Stimulated activated CD4-positive, alpha-beta T cell treated with anti-CD3 and anti-CD28 coated beads, Interleukin-2, amount 100 ng/mL, for 4 hours (primary cell): ENCODE data around the gene ARHGAP28.
"Not testable (repeated sequence)": the region's sequence is repeated elsewhere in the genome, so short reads cannot be mapped to it uniquely, and the experiment has no call there.

ENCODE experiments used
- DNase-seq: peaks from one replicate; pipeline ENCODE4 v3.0.0-alpha.2; 2020; ENCODE audit warnings: low read depth

Gene ARHGAP28

DNA sequence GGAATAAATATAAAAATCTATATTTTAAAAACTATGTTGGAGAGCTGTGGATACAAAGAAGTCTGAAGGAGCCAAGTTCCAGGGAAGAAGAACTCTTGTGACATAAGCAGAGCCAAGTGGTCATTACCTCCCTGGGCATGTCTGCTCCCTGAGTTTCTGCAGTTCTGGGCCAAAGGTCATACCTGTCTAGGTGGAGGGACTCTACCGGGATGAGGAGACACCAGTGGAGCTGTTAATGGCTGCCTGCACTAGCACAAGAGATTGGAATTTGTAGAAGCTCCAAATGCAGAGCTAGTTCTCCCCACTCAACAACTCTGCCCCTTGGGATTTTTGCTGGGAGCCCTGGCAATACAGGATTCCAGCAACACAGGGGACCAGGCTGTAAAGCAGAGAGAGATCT, 89.8 kb downstream of the ARHGAP28 start:
- DNase-seq: no peak

DNA sequence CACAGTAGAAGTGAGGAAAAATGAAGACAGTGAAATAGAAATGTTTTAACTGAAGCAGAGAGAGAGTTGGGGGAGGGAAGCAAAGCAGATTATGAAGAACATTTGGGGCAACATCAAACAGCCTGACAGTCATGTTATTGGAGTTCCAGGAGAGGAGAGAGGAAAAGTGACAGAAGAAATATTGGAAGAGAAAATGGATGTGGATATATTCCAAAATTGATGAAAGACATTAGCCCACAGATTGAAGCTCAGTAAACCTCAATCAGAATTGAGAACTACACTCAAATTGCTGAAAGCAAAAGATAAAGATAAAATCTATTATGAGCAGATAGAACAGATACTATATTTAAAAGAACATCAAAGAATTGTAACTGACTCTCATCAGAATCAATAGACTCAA, 90.8 kb downstream of the ARHGAP28 start:
- no peak for DNase-seq

DNA sequence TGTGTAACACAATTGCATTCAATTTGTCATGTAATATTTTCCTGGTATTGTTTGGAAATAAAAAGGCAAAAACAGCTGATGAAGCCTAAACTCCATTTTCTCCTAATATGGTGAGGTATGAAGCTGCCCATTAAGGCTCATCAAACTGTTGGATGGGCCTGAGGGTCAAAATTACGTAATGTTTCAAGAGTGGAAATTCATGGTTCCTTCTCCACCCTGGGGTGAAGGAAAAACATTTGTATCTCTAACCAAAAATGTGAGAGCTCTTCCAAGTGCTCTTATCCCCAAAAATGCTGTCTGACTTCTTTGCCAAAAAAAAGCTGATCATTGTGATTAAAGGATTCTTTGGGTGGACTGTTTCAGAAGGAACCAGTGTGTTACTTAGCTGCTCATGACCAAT, 91.8 kb downstream of the ARHGAP28 start:
- no peak for DNase-seq

DNA sequence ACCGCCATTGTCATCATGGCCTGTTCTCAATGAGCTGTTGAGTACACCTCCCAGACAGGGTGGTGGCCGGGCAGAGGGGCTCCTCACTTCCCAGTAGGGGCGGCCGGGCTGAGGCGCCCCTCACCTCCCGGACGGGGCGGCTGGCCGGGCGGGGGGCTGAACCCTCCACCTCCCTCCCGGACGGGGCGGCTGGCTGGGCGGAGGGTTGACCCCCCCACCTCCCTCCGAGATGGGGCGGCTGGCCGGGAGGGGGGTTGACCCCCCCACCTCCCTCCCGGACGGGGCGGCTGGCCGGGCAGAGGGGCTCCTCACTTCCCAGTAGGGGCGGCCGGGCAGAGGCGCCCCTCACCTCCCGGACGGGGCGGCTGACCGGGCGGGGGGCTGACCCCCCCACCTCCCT, 97.6 kb downstream of the ARHGAP28 start:
- DNase-seq: not testable (repeated sequence)

DNA sequence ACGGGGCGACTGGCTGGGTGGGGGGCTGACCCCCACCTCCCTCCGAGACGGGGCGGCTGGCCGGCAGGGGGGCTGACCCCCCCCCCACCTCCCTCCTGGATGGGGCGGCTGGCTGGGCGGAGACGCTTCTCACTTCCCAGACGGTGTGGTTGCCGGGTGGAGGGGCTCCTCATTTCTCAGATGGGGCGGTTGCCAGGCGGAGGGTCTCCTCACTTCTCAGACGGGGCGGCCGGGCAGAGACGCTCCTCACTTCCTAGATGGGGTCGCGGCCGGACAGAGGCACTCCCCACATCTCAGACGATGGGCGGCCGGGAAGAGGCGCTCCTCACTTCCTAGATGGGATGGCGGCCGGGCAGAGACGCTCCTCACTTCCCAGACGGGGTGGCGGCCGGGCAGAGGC, 98.0 kb downstream of the ARHGAP28 start:
- DNase-seq: not testable (repeated sequence)

DNA sequence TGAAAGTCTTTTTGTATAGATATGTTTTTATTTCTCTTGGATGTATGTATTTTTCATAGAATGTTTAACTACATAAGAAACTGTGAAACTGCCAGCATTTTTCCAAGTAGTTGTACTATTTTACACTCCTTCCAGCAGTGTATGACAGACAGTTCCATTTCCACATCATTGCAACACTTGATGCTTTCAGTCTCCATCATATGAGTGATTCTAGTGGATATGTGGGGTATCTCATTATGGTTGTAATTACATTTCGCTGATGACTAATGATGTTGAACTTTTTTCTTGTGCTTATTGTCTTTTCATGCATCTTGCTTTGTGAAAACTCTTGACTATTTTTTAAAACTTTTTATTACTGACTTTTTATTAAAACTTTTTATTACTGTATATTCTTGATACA, 101.4 kb downstream of the ARHGAP28 start:
- no peak for DNase-seq

DNA sequence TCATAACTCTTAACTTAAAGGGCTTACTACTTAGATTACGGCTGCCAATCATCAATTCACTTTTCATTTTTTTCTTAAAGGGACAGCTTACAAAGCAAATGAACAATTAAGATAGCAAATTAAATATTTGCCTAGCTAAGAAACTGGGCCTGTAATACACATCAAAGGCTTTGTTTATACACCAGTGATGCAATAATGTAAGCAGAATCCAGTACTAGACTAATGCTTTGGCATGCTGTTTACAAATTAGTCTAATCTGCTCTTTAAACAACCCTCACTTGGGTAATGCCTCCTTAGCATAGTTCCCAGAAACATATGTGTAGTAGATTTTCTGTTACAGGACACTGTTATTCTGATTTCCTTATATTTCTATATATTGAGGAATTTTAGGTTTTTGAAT, 105.8 kb downstream of the ARHGAP28 start:
- DNase-seq: no peak

DNA sequence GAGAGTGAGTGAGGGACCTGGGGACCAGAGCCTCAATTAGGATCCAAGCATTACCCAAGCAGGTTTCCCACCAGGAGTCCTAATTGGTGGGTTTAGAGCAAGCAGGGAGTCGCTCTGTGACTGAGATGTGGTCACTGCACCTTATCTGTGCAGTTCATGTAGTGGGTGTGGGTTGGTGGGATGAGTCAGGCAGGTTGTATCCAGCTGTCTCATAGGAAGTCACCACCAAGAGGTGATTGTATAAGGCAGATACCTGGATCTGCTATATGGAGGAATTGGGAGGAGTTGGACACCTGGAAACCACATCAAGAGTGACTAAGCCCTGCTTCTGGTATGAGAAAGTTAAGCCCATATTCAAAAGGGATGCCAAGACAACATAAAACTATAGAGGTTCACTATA, 106.8 kb downstream of the ARHGAP28 start:
- no peak for DNase-seq

DNA sequence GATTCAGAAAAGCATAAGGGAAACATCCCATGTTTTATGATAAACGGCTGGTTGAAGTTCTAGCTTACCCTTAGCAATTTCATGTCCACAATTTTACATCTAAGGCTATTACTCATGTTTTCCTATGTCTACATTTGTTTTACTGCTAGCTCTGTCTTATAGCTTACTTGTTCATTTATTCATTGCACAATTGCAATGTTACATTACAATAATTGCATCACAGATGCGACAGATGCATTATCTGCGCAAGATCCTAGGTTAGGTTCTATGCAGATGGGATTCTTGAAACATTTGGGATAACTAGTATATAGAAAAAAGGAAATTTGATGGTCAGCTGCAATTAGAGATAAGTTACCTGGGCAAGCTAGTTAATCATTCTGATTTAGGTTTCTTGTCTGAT, 108.4 kb downstream of the ARHGAP28 start:
- DNase-seq: no peak

DNA sequence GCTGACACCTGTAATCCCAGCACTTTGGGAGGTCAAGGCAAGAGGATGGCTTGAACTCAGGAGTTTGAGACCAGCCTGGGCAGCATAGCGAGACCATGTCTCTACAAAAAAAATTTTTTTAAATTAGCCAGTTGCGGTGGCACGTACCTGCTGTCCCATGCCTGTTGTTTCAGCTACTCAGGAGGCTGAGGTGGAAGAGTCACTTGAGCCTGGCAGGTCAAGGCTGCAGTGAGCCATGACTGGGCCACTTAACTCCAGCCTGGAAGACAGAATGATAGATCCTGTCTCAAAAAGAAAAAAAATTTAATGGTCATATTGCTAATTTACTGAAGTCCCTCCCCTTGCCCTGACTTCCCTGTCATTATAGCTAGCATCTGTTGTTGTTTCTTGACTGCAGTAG, 112.6 kb downstream of the ARHGAP28 start:
- no peak for DNase-seq

DNA sequence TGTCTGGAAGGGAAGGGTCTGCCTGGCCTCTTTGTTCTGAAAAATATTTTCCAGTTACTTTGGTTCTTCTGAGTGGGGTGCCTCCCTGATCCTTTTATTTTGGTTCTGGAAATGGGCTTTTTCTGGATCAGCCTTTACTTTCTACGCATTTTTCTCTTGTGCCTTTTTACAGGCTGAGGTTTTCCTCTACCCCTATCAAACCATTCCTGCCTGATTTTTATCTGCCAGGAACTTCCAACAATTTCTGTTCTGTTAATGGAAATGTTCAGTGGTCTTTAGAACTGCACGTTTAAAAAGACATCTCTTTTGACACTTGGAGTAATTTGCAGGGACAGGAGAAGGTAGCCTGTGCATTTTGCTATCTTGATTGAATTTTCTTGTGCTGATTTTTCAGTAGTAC, 113.8 kb downstream of the ARHGAP28 start:
- DNase-seq: no peak

DNA sequence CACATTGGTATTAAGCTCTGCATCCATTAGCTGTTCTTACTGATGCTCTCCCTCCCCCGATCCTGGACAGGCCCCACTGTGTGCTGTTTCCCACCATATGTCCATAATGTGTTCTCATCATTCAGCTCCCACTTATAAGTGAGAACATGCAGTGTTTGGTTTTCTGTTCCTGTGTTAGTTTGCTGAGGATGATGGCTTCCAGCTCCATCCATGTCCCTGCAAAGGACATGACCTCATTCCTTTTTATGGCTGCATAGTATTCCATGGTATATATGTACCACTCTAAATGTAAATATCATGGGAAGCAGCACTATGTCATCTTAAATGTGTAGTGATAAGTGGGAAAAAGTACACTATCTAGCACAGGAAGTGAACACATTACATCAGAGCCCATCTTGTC, 116.0 kb downstream of the ARHGAP28 start:
- DNase-seq: not testable (repeated sequence)

DNA sequence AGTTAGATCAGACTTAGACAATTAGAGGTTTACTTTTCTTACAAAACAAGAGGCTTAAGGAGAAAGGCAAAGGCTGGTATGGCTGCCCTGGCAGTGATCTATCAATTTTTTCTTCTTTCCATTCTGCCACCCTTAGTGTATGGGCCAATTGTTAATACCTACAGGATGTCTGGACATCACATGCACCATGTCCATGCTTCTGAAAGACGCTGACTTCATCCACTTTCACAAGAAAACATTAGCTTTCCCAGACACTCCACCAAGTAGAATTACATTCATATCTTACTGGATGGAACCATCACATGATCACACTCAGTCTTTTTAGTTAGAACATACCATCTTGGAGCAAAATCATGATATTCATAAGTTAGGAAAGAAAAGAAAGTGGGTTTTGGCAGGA, 120.9 kb downstream of the ARHGAP28 start:
- no peak for DNase-seq

DNA sequence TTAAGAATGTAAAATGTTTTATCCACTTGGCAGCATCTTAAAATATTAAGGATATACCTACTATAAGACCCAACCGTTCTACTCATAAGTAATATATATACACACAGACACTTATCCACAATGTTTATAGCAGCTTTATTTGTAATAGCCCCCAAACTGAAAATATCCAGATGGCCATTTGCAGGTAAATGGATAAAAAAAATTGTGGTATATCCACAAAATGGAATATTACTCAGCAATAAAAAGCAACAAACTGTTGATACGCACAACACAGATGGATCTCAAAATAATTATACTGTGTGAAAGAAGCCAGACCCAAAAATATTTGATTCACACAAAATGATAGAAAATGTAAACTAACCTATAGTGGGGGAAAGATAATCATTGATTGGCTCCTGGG, 122.0 kb downstream of the ARHGAP28 start:
- no peak for DNase-seq

DNA sequence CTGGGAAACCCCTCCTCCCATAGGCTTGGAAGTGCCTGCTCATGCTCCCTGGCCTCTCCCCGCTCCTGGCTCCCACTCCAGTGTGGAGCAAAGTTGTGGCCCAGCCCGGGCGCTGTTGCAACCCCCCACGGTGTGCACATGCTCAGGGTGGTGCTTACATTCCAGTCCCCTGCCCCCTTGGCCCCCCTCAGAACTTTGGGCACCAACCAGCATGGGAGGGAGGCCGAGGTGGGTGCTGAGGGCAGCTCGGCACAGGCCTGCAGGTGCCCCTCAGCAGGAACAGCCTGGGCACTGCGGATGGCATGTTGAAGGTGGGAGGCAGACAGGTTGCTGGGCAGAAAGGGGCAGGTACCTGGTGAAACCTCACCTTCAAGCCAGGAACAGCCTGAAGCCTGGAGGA, 125.3 kb downstream of the ARHGAP28 start:
- no peak for DNase-seq

DNA sequence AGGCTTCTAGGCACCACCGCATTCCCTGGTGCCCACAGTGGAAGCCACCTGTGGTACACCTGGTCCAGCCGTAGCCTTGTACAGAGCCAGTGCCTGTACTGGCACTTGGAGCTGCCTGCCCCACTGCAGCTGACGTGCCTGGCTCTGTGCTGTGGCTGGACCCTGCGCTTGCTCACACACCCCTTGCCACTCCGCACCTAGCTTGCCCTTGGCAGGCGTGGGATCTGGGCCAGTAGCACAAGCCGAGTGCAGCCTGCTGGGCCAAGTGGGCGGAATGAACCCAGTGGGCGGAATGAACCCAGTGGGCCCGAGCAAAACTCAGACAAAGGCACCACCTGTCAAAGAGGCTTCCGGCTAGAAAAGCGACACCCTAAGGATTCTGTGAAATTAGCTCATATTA, 126.3 kb downstream of the ARHGAP28 start:
- DNase-seq: no peak

DNA sequence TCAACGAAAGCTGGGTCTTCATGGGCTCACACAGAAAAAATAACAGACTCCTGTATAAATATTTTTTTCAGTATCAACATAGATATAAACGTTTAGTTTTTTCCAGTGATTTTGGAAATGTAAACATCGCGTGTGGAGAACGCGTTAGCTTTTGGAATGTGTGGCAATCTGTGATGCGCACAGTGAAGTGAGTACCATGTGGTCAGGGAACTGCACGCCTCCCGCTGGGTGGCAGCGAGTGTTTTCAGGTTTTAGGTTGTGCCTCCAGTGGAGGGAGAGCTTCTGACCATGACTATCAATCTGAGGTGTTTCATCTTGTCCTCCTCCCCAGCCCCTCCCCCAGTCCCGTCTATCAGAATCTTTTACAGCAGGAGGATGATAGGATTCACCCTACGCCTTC, 127.8 kb downstream of the ARHGAP28 start:
- no peak for DNase-seq

DNA sequence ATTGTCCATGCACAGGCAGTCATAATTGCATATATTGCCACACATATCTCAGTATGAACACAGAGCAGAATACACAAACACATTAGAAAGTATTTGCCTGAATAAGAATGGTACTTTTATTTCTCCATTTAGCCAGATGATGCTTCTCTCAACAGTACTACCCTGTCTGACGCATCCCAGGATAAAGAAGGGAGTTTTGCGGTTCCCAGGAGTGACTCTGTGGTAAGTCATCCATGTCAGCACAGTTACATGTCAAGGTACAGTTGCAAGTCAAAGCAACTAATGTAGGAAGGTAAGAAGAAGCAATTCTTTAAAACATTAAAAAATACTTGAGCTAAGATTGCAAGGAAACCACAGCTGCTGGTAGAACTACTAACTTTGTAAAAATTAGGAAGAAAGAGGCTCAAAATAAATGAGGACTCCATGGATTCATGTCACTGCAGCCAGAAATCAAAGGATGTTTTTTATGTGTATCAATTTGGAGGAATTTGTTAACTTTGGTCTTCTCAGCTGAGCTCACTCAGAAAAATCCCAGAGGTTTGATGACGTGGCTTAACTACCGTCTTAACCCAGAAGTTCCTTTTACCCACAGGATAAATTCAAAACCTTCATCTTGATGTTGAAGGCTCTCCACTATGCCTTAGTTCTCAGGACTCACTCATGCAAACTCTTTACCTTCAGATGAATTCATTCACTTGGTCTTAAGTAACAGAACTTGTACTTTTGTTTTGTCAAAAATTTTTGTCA, 130.3 kb downstream of the ARHGAP28 start:
- no peak for DNase-seq

DNA sequence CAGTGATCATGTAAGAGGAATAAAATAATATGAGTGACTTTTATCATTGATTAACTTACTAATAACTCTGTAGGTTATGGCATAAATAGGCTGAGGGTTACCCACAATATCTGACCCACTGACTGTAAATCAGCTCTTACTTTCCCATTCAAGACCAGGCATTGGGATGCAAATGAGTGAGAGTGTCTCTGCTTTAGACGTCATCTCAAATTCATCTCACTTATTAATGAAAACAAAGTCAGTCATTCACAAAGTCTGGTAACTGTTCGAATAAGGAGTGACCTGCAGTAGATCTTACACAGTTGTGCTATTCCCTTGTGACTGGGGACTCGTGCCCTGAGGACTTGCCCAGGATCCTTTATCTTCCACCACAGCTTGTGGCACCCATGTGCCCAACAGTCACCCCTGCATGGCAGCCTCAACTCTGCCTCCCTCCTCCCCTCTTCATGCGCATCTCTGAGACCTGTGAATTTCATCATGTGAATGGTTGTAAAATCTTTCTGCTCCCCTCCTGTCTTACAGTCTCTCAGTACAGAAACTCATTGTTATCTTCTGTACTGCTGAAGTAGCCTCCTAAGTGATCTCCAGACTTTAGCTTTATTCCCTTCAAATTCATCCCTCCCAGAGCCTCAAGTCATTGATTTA, 131.4 kb downstream of the ARHGAP28 start:
- no peak for DNase-seq

DNA sequence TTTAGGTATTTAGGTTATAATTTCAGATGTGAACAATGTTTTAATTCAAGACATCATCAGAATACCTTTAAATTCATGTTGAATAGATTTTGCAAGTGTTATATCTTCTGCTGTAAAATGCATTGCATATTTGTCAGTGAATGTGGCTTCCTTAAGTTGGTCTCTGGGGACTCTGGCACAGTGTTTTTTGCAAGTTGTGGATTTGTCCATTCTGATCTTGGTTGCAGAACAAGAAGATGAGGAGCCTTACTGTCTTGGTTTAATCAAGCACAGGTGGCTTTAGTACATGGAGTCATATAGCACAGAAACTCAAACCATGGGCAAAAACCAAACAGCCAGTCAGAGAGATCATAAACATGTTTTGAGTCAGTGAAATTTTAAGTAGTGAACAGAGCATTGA, 135.7 kb downstream of the ARHGAP28 start:
- no peak for DNase-seq

DNA sequence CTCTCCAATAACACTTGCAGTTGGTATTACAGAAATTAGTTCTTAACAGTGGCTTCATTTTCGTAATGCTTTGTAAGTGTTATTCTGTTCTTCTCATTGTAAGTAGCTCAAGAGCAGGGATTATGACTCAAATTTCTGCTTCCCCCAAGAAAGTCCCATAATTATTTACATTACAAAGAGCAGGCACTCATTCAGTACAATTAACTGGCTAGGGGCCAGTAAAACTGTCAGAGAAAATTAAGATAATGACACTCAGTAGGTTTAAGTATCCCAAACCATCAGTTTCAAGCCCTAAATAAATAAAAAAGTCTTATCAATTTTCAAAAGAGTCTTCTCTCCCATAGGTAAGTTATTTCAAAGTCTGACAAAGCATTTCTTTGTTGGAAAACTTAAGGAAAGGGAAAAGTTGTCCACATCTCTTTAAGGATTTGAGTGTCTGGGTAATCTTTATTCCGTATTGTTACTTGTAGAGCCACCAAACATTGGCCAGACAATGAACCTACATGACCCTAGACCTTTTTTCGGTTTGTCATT, 137.1 kb downstream of the ARHGAP28 start:
- DNase-seq: no peak

DNA sequence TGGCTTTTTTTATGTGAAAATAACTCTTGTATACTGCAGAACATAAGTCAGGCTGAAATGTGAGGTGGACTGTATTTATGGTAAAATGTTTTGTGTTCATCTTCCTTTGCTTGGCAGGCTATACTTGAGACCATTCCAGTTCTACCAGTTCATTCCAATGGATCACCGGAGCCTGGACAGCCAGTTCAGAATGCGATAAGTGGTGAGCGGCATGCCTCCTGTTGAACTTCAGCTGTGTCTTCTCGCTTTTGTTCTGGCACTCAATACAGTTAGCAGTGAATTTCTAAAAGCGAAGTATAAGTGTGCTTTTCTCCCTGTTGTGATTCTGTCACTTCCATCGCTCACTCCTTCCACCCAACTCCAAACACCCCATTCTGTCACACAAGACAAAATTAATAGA, 138.5 kb downstream of the ARHGAP28 start:
- no peak for DNase-seq

DNA sequence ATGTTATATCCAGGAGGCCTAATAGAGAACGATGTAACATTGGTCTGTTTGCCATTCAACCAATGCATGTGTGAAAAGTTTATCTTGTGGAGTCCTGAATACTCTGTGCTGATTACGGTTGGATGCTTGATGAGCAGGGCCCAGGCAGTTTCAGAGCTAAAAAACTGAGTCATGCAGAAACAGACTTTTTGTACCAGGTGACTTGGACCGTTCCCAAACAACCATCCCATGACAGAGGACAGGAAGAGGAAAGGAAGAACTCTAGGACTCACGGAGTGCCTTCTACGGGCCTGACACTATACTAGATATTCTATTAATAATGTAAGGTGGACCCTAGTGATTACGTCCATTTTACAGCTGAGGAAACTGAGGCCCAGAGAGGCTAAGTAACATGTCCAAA, 142.1 kb downstream of the ARHGAP28 start:
- no peak for DNase-seq
